ENCODE measurements around the gene BAAT.
A peak's percentile ranks its signal among the peaks of the same experiment; 100 is the strongest.
"Not testable (repeated sequence)": the region's sequence is repeated elsewhere in the genome, so short reads cannot be mapped to it uniquely, and the experiment has no call there.

The BAAT gene

GRCh38 chr9:101359679-101360078, 25.1 kb downstream of the BAAT start:
- DNase-seq: no peak

- DNase-seq: no peak
Observed at GRCh38 chr9:101356619-101357018, 28.2 kb downstream of the BAAT start.

- no peak for DNase-seq
Observed at GRCh38 chr9:101354765-101355708, 29.8 kb downstream of the BAAT start.

GRCh38 chr9:101354143-101354764, 30.6 kb downstream of the BAAT start:
- DNase-seq: no peak

GRCh38 chr9:101353683-101354082, 31.1 kb downstream of the BAAT start:
- no peak for DNase-seq

- no peak for DNase-seq
Observed at GRCh38 chr9:101352892-101353463, 31.8 kb downstream of the BAAT start.

GRCh38 chr9:101350285-101350684, 34.5 kb downstream of the BAAT start:
- no peak for DNase-seq

GRCh38 chr9:101342595-101342994, 42.2 kb downstream of the BAAT start:
- no peak for DNase-seq

- DNase-seq: no peak
Observed at GRCh38 chr9:101341958-101342357, 42.8 kb downstream of the BAAT start.

- no peak for DNase-seq
Observed at GRCh38 chr9:101337237-101337636, 47.6 kb downstream of the BAAT start.

- DNase-seq: no peak
Observed at GRCh38 chr9:101336091-101336490, 48.7 kb downstream of the BAAT start.

GRCh38 chr9:101333926-101334702, 50.7 kb downstream of the BAAT start:
- no peak for DNase-seq

GRCh38 chr9:101333490-101333889, 51.3 kb downstream of the BAAT start:
- no peak for DNase-seq

GRCh38 chr9:101332362-101332761, 52.4 kb downstream of the BAAT start:
- DNase-seq: no peak

GRCh38 chr9:101327422-101327909, 57.3 kb downstream of the BAAT start:
- not testable (repeated sequence) for DNase-seq

GRCh38 chr9:101326501-101326900, 58.3 kb downstream of the BAAT start:
- peak; percentile 86 for DNase-seq

- DNase-seq: no peak
Observed at GRCh38 chr9:101326035-101326434, 58.8 kb downstream of the BAAT start.

GRCh38 chr9:101325053-101325452, 59.8 kb downstream of the BAAT start:
- DNase-seq: peak; percentile 14

GRCh38 chr9:101324245-101324804, 60.5 kb downstream of the BAAT start:
- no peak for DNase-seq

- DNase-seq: no peak
Observed at GRCh38 chr9:101323129-101323528, 61.7 kb downstream of the BAAT start.

GRCh38 chr9:101317735-101318134, 67.1 kb downstream of the BAAT start:
- no peak for DNase-seq

- no peak for DNase-seq
Observed at GRCh38 chr9:101315112-101315450, 69.7 kb downstream of the BAAT start.

- DNase-seq: no peak
Observed at GRCh38 chr9:101312661-101313060, 72.1 kb downstream of the BAAT start.

All from NCI-H1092 treated with DMSO at 0.1 percent for 48 hours (cell line).